ENCODE data around the gene ADGRL2.
"Not testable (repeated sequence)": the region's sequence is repeated elsewhere in the genome, so short reads cannot be mapped to it uniquely, and the experiment has no call there.

Gene ADGRL2

GRCh38 chr1:81871091-81871490, 70.4 kb downstream of the ADGRL2 start:
- not testable (repeated sequence) for H3K4me3 ChIP-seq (ENCODE audit: low read length); H3K36me3 ChIP-seq (ENCODE audit: control insufficient read depth, insufficient read depth, low read length); H3K9ac ChIP-seq (ENCODE audit: low read length); H3K27me3 ChIP-seq (ENCODE audit: control insufficient read depth, insufficient read depth, low read length); H3K4me1 ChIP-seq (ENCODE audit: control insufficient read depth, insufficient read depth, low read length); H3K27ac ChIP-seq (ENCODE audit: low read depth, low read length)

GRCh38 chr1:81873946-81874345, 73.2 kb downstream of the ADGRL2 start:
- Histone ChIP-seq H3K36me3 (ENCODE audit: control insufficient read depth, insufficient read depth, low read length) (no peaks in the 10 kb centered on the region), H3K4me3 (ENCODE audit: low read length) (no peak overlapping the region), H3K27ac (ENCODE audit: low read depth, low read length) (no peak overlapping the region), H3K27me3 (ENCODE audit: control insufficient read depth, insufficient read depth, low read length) (no peaks in the 10 kb centered on the region), H3K4me1 (ENCODE audit: control insufficient read depth, insufficient read depth, low read length) (peaks cover 16% of the 10 kb centered on the region), H3K9ac (ENCODE audit: low read length) (no peak overlapping the region)

- no peak overlapping the region for H3K27ac ChIP-seq (ENCODE audit: low read depth, low read length)
- no peaks in the 10 kb centered on the region for H3K27me3 ChIP-seq (ENCODE audit: control insufficient read depth, insufficient read depth, low read length)
- H3K9ac ChIP-seq (ENCODE audit: low read length) = no peak overlapping the region
- peaks cover 16% of the 10 kb centered on the region for H3K4me1 ChIP-seq (ENCODE audit: control insufficient read depth, insufficient read depth, low read length)
- H3K36me3 ChIP-seq (ENCODE audit: control insufficient read depth, insufficient read depth, low read length) = no peaks in the 10 kb centered on the region
- no peak overlapping the region for H3K4me3 ChIP-seq (ENCODE audit: low read length)
Observed at GRCh38 chr1:81874461-81874860, 73.7 kb downstream of the ADGRL2 start.

GRCh38 chr1:81874940-81875339, 74.2 kb downstream of the ADGRL2 start:
- Histone ChIP-seq H3K36me3 (ENCODE audit: control insufficient read depth, insufficient read depth, low read length) (no peaks in the 10 kb centered on the region), H3K4me1 (ENCODE audit: control insufficient read depth, insufficient read depth, low read length) (peaks cover 16% of the 10 kb centered on the region), H3K27ac (ENCODE audit: low read depth, low read length) (no peak overlapping the region), H3K9ac (ENCODE audit: low read length) (no peak overlapping the region), H3K27me3 (ENCODE audit: control insufficient read depth, insufficient read depth, low read length) (no peaks in the 10 kb centered on the region), H3K4me3 (ENCODE audit: low read length) (no peak overlapping the region)

GRCh38 chr1:81876901-81877733, 76.4 kb downstream of the ADGRL2 start:
- H3K36me3 ChIP-seq (ENCODE audit: control insufficient read depth, insufficient read depth, low read length) = no peaks in the 10 kb centered on the region
- no peak overlapping the region for H3K27ac ChIP-seq (ENCODE audit: low read depth, low read length)
- no peak overlapping the region for H3K9ac ChIP-seq (ENCODE audit: low read length)
- no peak overlapping the region for H3K4me3 ChIP-seq (ENCODE audit: low read length)
- peaks cover 16% of the 10 kb centered on the region for H3K4me1 ChIP-seq (ENCODE audit: control insufficient read depth, insufficient read depth, low read length)
- H3K27me3 ChIP-seq (ENCODE audit: control insufficient read depth, insufficient read depth, low read length) = no peaks in the 10 kb centered on the region

GRCh38 chr1:81877940-81878339, 77.2 kb downstream of the ADGRL2 start:
- no peaks in the 10 kb centered on the region for H3K36me3 ChIP-seq (ENCODE audit: control insufficient read depth, insufficient read depth, low read length)
- peaks cover 16% of the 10 kb centered on the region for H3K4me1 ChIP-seq (ENCODE audit: control insufficient read depth, insufficient read depth, low read length)
- no peak overlapping the region for H3K9ac ChIP-seq (ENCODE audit: low read length)
- no peak overlapping the region for H3K4me3 ChIP-seq (ENCODE audit: low read length)
- H3K27me3 ChIP-seq (ENCODE audit: control insufficient read depth, insufficient read depth, low read length) = no peaks in the 10 kb centered on the region
- no peak overlapping the region for H3K27ac ChIP-seq (ENCODE audit: low read depth, low read length)

- H3K27ac ChIP-seq (ENCODE audit: low read depth, low read length) = no peak overlapping the region
- H3K9ac ChIP-seq (ENCODE audit: low read length) = no peak overlapping the region
- H3K4me3 ChIP-seq (ENCODE audit: low read length) = no peak overlapping the region
- H3K4me1 ChIP-seq (ENCODE audit: control insufficient read depth, insufficient read depth, low read length) = peaks cover 16% of the 10 kb centered on the region
- no peaks in the 10 kb centered on the region for H3K27me3 ChIP-seq (ENCODE audit: control insufficient read depth, insufficient read depth, low read length)
- H3K36me3 ChIP-seq (ENCODE audit: control insufficient read depth, insufficient read depth, low read length) = no peaks in the 10 kb centered on the region
Observed at GRCh38 chr1:81878538-81878937, 77.8 kb downstream of the ADGRL2 start.

- Histone ChIP-seq H3K4me1 (ENCODE audit: control insufficient read depth, insufficient read depth, low read length) (peaks cover 12% of the 10 kb centered on the region), H3K36me3 (ENCODE audit: control insufficient read depth, insufficient read depth, low read length) (no peaks in the 10 kb centered on the region), H3K27me3 (ENCODE audit: control insufficient read depth, insufficient read depth, low read length) (no peaks in the 10 kb centered on the region), H3K4me3 (ENCODE audit: low read length) (no peak overlapping the region), H3K9ac (ENCODE audit: low read length) (no peak overlapping the region), H3K27ac (ENCODE audit: low read depth, low read length) (no peak overlapping the region)
Observed at GRCh38 chr1:81880781-81881180, 80.0 kb downstream of the ADGRL2 start.

- H3K36me3 ChIP-seq (ENCODE audit: control insufficient read depth, insufficient read depth, low read length) = no peaks in the 10 kb centered on the region
- no peak overlapping the region for H3K4me3 ChIP-seq (ENCODE audit: low read length)
- H3K9ac ChIP-seq (ENCODE audit: low read length) = no peak overlapping the region
- no peaks in the 10 kb centered on the region for H3K4me1 ChIP-seq (ENCODE audit: control insufficient read depth, insufficient read depth, low read length)
- H3K27ac ChIP-seq (ENCODE audit: low read depth, low read length) = no peak overlapping the region
- no peaks in the 10 kb centered on the region for H3K27me3 ChIP-seq (ENCODE audit: control insufficient read depth, insufficient read depth, low read length)
Observed at GRCh38 chr1:81885291-81885690, 84.6 kb downstream of the ADGRL2 start.

GRCh38 chr1:81886292-81886691, 85.6 kb downstream of the ADGRL2 start:
- not testable (repeated sequence) for H3K4me1 ChIP-seq (ENCODE audit: control insufficient read depth, insufficient read depth, low read length); H3K27me3 ChIP-seq (ENCODE audit: control insufficient read depth, insufficient read depth, low read length); H3K27ac ChIP-seq (ENCODE audit: low read depth, low read length); H3K36me3 ChIP-seq (ENCODE audit: control insufficient read depth, insufficient read depth, low read length); H3K9ac ChIP-seq (ENCODE audit: low read length); H3K4me3 ChIP-seq (ENCODE audit: low read length)

- H3K9ac ChIP-seq (ENCODE audit: low read length) = no peak overlapping the region
- no peak overlapping the region for H3K27ac ChIP-seq (ENCODE audit: low read depth, low read length)
- no peaks in the 10 kb centered on the region for H3K4me1 ChIP-seq (ENCODE audit: control insufficient read depth, insufficient read depth, low read length)
- no peak overlapping the region for H3K4me3 ChIP-seq (ENCODE audit: low read length)
- H3K27me3 ChIP-seq (ENCODE audit: control insufficient read depth, insufficient read depth, low read length) = no peaks in the 10 kb centered on the region
- no peaks in the 10 kb centered on the region for H3K36me3 ChIP-seq (ENCODE audit: control insufficient read depth, insufficient read depth, low read length)
Observed at GRCh38 chr1:81887421-81888144, 86.8 kb downstream of the ADGRL2 start.

GRCh38 chr1:81889166-81889565, 88.4 kb downstream of the ADGRL2 start:
- Histone ChIP-seq H3K4me3 (ENCODE audit: low read length) (no peak overlapping the region), H3K9ac (ENCODE audit: low read length) (no peak overlapping the region), H3K36me3 (ENCODE audit: control insufficient read depth, insufficient read depth, low read length) (no peaks in the 10 kb centered on the region), H3K4me1 (ENCODE audit: control insufficient read depth, insufficient read depth, low read length) (no peaks in the 10 kb centered on the region), H3K27me3 (ENCODE audit: control insufficient read depth, insufficient read depth, low read length) (no peaks in the 10 kb centered on the region), H3K27ac (ENCODE audit: low read depth, low read length) (no peak overlapping the region)

GRCh38 chr1:81894867-81895266, 94.1 kb downstream of the ADGRL2 start:
- H3K27ac ChIP-seq (ENCODE audit: low read depth, low read length) = no peak overlapping the region
- H3K9ac ChIP-seq (ENCODE audit: low read length) = no peak overlapping the region
- H3K4me1 ChIP-seq (ENCODE audit: control insufficient read depth, insufficient read depth, low read length) = peaks cover 2% of the 10 kb centered on the region
- no peak overlapping the region for H3K4me3 ChIP-seq (ENCODE audit: low read length)
- H3K36me3 ChIP-seq (ENCODE audit: control insufficient read depth, insufficient read depth, low read length) = no peaks in the 10 kb centered on the region
- H3K27me3 ChIP-seq (ENCODE audit: control insufficient read depth, insufficient read depth, low read length) = no peaks in the 10 kb centered on the region

Measured in rectal smooth muscle tissue (tissue), 1 donor.